Measurements from ENCODE around the gene NCK1. TPM values are rescaled to one million over a fixed set of nuclear protein-coding genes. Genes with fewer than 3 reads are reported as not detected.
"Not testable (repeated sequence)": the region's sequence is repeated elsewhere in the genome, so short reads cannot be mapped to it uniquely, and the experiment has no call there.

Gene NCK1
- total RNA-seq, 2 experiments from 2014 or later, result 30.4 to 31.9 TPM

DNA sequence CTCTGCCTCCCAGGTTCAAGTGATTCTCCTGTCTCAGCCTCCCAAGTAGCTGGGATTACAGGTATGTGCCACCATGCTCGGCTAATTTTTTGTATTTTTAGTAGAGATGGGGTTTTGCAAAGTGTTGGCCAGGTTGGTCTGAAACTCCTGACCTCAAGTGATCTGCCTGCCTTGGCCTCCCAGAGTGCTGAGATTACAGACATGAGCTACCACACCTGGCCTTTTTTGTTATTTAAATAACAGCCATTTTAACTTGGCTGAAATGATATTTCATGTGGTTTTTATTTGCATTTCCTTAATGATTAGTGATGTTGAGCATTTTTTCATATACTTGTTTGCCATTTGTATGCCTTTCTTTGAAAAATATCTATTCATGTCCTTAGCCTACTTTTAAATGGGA, 35.2 kb downstream of the NCK1 start:
- H3K27ac Mint-ChIP-seq; H3K27me3 Mint-ChIP-seq; H3K4me3 Mint-ChIP-seq; DNase-seq; ATAC-seq; intact Hi-C loops (cut with DNase I, micrococcal nuclease); POLR2A ChIA-PET: not testable (repeated sequence)
- Mint-ChIP-seq H3K9me3 (ENCODE audit: low read depth) (peaks cover 15% of the 10 kb centered on the region), H3K36me3 (ENCODE audit: low read depth) (peaks cover 48% of the 10 kb centered on the region), H3K4me1 (peaks cover 71% of the 10 kb centered on the region)
- CTCF ChIA-PET, result interaction anchor here (0.7 to 1.9 kb wide), 3 partner anchors 13 to 825 kb away, joined by 3 to 4 read pairs (median 4); partner anchors contain the start of gene NCK1

DNA sequence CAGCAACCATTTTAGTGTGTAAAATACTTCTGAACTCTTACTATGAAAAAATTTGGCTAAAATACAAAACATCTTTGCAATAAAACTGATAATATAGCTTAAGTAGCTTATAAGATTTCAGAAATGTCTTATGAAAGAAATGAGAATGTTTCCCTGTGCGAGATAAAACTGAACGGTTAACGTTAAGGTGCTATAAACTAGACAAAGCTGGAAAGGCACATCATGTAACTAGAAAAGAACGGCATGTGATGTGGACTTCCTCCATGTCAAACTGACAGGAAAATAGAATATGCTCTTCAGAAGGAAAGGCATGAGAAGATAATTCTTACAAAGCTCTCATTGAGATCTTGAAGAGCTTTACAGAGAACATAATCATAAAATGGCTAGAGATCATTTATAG, 36.5 kb downstream of the NCK1 start:
- DNase-seq (no peak), ATAC-seq (no peak)
- Mint-ChIP-seq H3K27me3 (no peaks in the 10 kb centered on the region), H3K4me1 (peaks cover 65% of the 10 kb centered on the region), H3K27ac (peak overlapping the region; percentile 11), H3K36me3 (ENCODE audit: low read depth) (peaks cover 53% of the 10 kb centered on the region), H3K9me3 (ENCODE audit: low read depth) (peaks cover 23% of the 10 kb centered on the region), H3K4me3 (no peak overlapping the region)
- ChIA-PET CTCF (interaction anchor here (1.0 to 1.9 kb wide), 6 partner anchors 10 to 115 kb away, joined by 3 to 6 read pairs (median 4); partner anchors contain the start of gene NCK1), POLR2A (no interaction called here)
- intact Hi-C loops (cut with DNase I, micrococcal nuclease), result no loop called here

DNA sequence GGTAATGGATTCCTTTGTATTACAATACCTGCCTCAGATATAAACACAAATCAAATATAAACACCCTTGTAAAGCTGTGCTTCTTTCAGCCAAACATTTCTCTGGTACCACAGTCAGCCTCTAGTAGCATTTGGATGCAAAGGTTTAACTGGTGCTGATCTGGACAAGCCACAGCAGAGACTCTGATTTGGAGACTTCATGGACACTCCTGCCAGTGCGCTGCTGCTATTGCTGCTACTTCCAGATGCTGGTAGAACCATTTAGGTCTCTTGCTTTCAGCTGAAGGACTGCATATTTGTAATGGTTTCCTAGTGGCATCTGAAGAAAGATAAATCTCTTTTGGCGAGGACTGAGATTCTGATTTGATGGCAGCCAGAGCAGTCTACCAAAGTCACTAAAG, 36.9 kb downstream of the NCK1 start:
- intact Hi-C loops (cut with DNase I, micrococcal nuclease), result no loop called here

DNA sequence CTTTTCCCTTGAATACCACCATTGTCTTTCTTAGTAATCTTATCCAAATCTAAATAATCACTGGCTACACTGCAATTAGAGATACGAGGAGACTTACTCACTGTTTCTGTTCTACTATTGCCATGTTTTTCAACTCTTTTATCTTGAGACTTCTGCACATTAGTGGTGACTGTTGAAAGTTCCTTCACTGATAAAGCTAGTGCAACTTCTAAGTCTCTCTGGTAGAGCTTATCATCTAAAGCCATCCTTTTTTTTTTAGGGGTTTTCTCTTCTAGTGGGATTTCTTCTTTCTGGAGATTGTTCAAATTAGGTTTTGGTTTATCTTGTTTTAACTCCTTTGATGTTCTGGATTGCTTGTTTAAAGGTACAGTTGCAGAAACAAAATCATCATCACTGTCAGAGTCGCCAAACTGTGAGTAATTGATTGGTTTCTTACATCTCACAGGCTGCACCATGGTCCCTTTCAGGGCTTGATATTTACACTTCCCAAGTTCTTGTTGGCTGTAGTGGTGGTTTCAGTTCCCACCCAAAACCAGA, 37.7 kb downstream of the NCK1 start:
- ChIA-PET POLR2A (interaction anchor here (0.6 kb wide), 1 partner anchor 38 kb away, joined by 4 read pairs; the partner anchor contains the start of gene NCK1), CTCF (interaction anchor here (0.7 to 1.5 kb wide), 4 partner anchors 9 to 61 kb away, joined by 3 to 5 read pairs (median 4); no protein-coding TSS in a partner anchor)
- Mint-ChIP-seq H3K27me3 (no peaks in the 10 kb centered on the region), H3K36me3 (ENCODE audit: low read depth) (peaks cover 52% of the 10 kb centered on the region), H3K4me3 (peak overlapping the region; percentile 3), H3K9me3 (ENCODE audit: low read depth) (peaks cover 26% of the 10 kb centered on the region), H3K27ac (peak overlapping the region; percentile 49), H3K4me1 (peaks cover 56% of the 10 kb centered on the region)
- intact Hi-C loops (cut with DNase I, micrococcal nuclease), result loop anchor here in 1 of 2 experiments (5.0 kb wide), 1 partner anchor 37 kb away; the partner anchor contains the start of gene NCK1
- ATAC-seq (peak; percentile 92), DNase-seq (no peak)

More for the DNA sequence above, 36.9 kb downstream of the NCK1 start:
- ChIA-PET POLR2A (interaction anchor here (0.6 kb wide), 1 partner anchor 37 kb away, joined by 4 read pairs; the partner anchor contains the start of gene NCK1), CTCF (interaction anchor here (0.7 to 1.6 kb wide), 5 partner anchors 10 to 61 kb away, joined by 3 to 5 read pairs (median 4); no protein-coding TSS in a partner anchor)
- no peak overlapping the region for H3K4me3 Mint-ChIP-seq
- H3K4me1 Mint-ChIP-seq, result peaks cover 61% of the 10 kb centered on the region
- peaks cover 26% of the 10 kb centered on the region for H3K9me3 Mint-ChIP-seq (ENCODE audit: low read depth)
- DNase-seq (no peak), ATAC-seq (no peak)
- peaks cover 52% of the 10 kb centered on the region for H3K36me3 Mint-ChIP-seq (ENCODE audit: low read depth)
- no peaks in the 10 kb centered on the region for H3K27me3 Mint-ChIP-seq
- H3K27ac Mint-ChIP-seq, result no peak overlapping the region

DNA sequence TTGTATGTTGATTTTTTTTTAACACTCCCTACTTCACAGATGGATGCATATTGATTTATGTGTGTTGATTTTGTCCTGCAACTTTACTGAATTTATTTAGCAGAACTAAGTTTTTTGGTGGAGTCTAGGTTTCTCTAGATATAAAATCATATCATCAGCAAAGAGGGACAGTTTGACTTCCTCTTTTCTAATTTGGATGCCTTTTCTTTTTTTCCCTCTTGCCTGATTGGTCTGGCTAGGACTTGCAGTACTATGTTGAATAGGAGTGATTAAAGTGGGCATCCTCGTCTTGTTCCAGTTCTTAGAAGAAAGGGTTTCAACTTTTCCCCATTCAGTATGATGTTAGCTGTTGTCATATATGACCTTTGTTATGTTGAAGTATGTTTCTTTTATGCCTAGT, 38.7 kb downstream of the NCK1 start:
- CTCF ChIA-PET, POLR2A ChIA-PET, DNase-seq, ATAC-seq, H3K4me3 Mint-ChIP-seq, H3K27me3 Mint-ChIP-seq: not testable (repeated sequence)
- H3K9me3 Mint-ChIP-seq (ENCODE audit: low read depth), result peaks cover 26% of the 10 kb centered on the region
- peaks cover 61% of the 10 kb centered on the region for H3K36me3 Mint-ChIP-seq (ENCODE audit: low read depth)
- intact Hi-C loops (cut with DNase I, micrococcal nuclease), result loop anchor here in 1 of 2 experiments (5.0 kb wide), 1 partner anchor 38 kb away; the partner anchor contains the start of gene NCK1
- H3K27ac Mint-ChIP-seq, result peak overlapping the region; percentile 51
- peaks cover 56% of the 10 kb centered on the region for H3K4me1 Mint-ChIP-seq

DNA sequence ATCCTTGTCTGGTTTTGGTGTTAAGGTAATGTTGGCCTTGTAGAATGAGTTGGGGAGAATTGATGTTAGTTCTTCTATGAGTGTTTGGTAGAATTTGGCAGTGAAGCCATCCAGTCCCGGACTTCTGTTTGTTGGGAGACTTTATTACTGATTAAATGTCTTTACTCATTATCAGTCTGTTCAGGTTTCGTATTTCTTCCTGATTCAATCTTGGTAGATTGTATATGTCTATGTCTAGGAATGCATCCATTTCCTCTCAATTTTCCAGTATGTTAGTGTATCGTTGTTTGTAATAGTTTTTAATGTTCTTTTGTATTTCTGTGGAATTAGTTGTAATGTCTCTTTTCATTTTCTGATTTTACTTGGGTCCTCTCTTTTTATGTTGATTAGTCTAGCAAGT, 39.4 kb downstream of the NCK1 start:
- ATAC-seq (no peak), DNase-seq (no peak)
- intact Hi-C loops (cut with DNase I, micrococcal nuclease), result loop anchor here in 1 of 2 experiments (5.0 kb wide), 1 partner anchor 39 kb away; the partner anchor contains the start of gene NCK1
- Mint-ChIP-seq H3K27me3 (no peaks in the 10 kb centered on the region), H3K4me3 (no peak overlapping the region), H3K36me3 (ENCODE audit: low read depth) (peaks cover 61% of the 10 kb centered on the region), H3K27ac (no peak overlapping the region), H3K9me3 (ENCODE audit: low read depth) (peaks cover 26% of the 10 kb centered on the region), H3K4me1 (peaks cover 59% of the 10 kb centered on the region)
- ChIA-PET CTCF (interaction anchor here (0.6 kb wide), 1 partner anchor 15 kb away, joined by 3 read pairs; no protein-coding TSS in a partner anchor), POLR2A (no interaction called here)

DNA sequence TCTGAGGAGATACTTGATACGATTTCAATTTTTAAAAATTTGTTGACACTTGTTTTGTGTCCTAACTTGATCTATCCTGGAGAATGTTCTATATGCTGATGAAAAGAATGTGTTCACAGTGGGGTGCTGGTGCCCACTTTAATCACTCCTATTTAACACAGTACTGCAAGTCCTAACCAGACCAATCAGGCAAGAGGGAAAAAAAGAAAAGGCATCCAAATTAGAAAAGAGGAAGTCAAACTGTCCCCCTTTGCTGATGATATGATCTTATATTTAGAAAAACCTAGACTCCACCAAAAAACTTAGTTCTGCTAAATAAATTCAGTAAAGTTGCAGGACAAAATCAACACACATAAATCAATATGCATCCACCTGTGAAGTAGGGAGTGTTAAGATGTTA, 40.5 kb downstream of the NCK1 start:
- peaks cover 26% of the 10 kb centered on the region for H3K9me3 Mint-ChIP-seq (ENCODE audit: low read depth)
- H3K27me3 Mint-ChIP-seq, H3K27ac Mint-ChIP-seq, CTCF ChIA-PET, POLR2A ChIA-PET, ATAC-seq, H3K4me3 Mint-ChIP-seq, DNase-seq: not testable (repeated sequence)
- intact Hi-C loops (cut with DNase I, micrococcal nuclease), result loop anchor here in 1 of 2 experiments (5.0 kb wide), 1 partner anchor 40 kb away; the partner anchor contains the start of gene NCK1
- peaks cover 61% of the 10 kb centered on the region for H3K36me3 Mint-ChIP-seq (ENCODE audit: low read depth)
- peaks cover 63% of the 10 kb centered on the region for H3K4me1 Mint-ChIP-seq

DNA sequence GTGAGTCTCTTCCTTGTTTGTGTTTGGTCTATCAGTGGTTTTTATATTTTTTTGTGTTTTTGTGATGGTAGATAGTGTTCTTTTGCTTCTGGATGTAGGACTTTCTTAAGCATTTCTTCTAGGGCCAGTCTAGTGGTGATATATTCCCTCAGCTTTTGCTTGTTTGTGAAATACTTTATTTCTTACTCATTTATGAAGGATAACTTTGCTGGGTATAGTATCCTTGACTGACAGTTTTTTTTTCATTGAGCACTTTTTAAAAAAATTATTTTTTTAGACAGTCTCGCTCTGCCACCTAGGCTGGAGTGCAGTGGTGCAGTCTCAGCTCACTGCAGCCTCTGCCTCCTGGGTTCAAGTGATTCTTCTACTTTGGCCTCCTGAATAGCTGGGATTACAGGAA, 41.9 kb downstream of the NCK1 start:
- Mint-ChIP-seq H3K27ac (no peak overlapping the region), H3K27me3 (no peaks in the 10 kb centered on the region), H3K4me3 (no peak overlapping the region), H3K9me3 (ENCODE audit: low read depth) (peaks cover 26% of the 10 kb centered on the region), H3K36me3 (ENCODE audit: low read depth) (peaks cover 58% of the 10 kb centered on the region), H3K4me1 (peaks cover 68% of the 10 kb centered on the region)
- POLR2A ChIA-PET, result no interaction called here
- no peak for ATAC-seq
- DNase-seq, result no peak
- CTCF ChIA-PET, result no interaction called here
- intact Hi-C loops (cut with DNase I, micrococcal nuclease), result loop anchor here in 1 of 2 experiments (5.0 kb wide), 1 partner anchor 42 kb away; the partner anchor contains the start of gene NCK1

DNA sequence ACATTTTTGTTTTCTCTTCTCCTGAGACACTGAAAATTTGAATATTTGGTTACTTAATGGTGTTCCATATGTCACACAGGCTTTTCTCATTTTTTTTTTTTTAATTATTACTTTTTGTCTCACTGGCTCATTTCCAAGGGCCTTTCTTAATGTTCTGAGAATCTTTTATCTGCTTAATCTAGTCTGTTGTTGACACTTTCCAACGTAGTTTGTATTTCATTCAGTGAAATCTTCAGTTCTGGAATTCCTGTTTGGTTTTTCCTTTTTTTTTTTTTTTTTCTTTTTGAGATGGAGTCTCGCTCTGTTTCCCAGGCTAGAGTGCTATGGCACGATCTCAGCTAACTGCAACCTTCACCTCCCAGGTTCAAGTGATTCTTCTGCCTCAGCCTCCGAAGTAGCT, 42.7 kb downstream of the NCK1 start:
- DNase-seq, result no peak
- Mint-ChIP-seq H3K4me1 (peaks cover 68% of the 10 kb centered on the region), H3K27me3 (no peaks in the 10 kb centered on the region), H3K9me3 (ENCODE audit: low read depth) (peaks cover 26% of the 10 kb centered on the region), H3K36me3 (ENCODE audit: low read depth) (peaks cover 54% of the 10 kb centered on the region), H3K4me3 (no peak overlapping the region), H3K27ac (no peak overlapping the region)
- intact Hi-C loops (cut with DNase I, micrococcal nuclease), result loop anchor here in 1 of 2 experiments (5.0 kb wide), 1 partner anchor 42 kb away; the partner anchor contains the start of gene NCK1
- no peak for ATAC-seq
- CTCF ChIA-PET, result no interaction called here
- POLR2A ChIA-PET, result no interaction called here

DNA sequence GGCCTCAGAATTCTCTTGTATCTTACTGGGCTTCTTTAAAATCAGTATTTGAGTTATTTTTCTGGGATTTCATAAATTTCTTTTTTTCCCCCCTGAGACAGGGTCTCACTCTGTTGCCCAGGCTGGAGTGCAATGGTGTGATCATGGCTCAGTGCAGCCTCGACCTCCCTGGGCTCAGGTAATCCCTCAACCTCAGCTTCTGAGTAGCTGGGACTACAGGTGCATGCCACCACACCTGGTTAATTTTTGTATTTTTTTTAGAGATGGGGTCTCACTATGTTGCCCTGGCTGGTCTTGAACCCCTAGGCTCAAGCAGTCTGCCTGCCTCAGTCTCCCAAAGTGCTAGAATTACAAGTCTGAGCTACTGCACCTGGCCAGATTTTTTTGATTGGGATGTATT, 43.5 kb downstream of the NCK1 start:
- H3K4me1 Mint-ChIP-seq, result peaks cover 65% of the 10 kb centered on the region
- no peak for DNase-seq
- peaks cover 46% of the 10 kb centered on the region for H3K36me3 Mint-ChIP-seq (ENCODE audit: low read depth)
- intact Hi-C loops (cut with DNase I, micrococcal nuclease), result no loop called here
- POLR2A ChIA-PET, result no interaction called here
- ATAC-seq, result no peak
- H3K27me3 Mint-ChIP-seq, result no peaks in the 10 kb centered on the region
- peaks cover 22% of the 10 kb centered on the region for H3K9me3 Mint-ChIP-seq (ENCODE audit: low read depth)
- CTCF ChIA-PET, result no interaction called here
- peak overlapping the region; percentile 22 for H3K27ac Mint-ChIP-seq
- H3K4me3 Mint-ChIP-seq, result no peak overlapping the region

DNA sequence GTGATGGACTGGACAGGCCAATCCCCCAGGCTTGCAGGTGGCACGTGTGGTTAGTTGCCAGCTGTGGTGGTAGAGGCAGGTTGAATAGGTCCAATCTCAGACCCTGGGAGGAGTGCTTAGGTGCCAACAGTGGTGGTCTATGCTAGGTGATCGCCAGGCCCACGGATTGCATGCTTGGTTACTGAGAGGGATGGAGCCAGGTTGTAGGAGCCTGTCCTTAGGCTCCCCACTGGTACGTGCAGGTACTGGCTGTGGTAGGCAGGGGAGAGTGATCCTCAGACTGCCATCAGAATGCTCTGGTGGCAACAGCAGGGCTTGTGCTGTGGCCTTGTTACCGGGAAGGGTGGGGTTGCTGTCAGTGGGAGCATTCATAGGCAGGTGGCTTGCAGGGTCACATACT, 44.7 kb downstream of the NCK1 start:
- CTCF ChIA-PET, result interaction anchor here (0.7 kb wide), 1 partner anchor 154 kb away, joined by 3 read pairs; the partner anchor contains the start of gene STAG1
- no peak overlapping the region for H3K27ac Mint-ChIP-seq
- POLR2A ChIA-PET, result no interaction called here

DNA sequence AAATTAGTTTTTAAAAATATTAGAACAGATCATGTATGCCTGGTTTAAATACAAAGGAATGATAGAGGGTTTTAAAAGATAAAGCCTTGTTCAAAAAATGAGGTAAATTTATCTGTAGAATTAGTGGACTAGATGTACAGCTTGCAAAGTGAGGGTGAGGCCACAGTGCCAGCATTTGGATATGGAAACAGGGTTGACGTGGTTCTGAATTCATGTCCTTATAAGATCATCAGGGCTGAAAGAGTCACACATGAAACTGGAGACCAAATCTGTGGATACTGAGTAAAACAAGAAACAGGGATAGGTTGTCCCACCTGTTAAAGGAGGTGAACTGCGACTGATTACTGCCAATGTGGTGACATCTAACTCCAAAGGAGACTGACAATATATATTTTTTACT, 46.3 kb downstream of the NCK1 start:
- ChIA-PET POLR2A (no interaction called here), CTCF (interaction anchor here (0.7 kb wide), 1 partner anchor 114 kb away, joined by 4 read pairs; no protein-coding TSS in a partner anchor)
- Mint-ChIP-seq H3K9me3 (ENCODE audit: low read depth) (peaks cover 13% of the 10 kb centered on the region), H3K27ac (no peak overlapping the region), H3K4me3 (no peak overlapping the region), H3K36me3 (ENCODE audit: low read depth) (peaks cover 45% of the 10 kb centered on the region), H3K4me1 (peaks cover 64% of the 10 kb centered on the region), H3K27me3 (no peaks in the 10 kb centered on the region)
- DNase-seq, result no peak
- peak; percentile 30 for ATAC-seq
- intact Hi-C loops (cut with DNase I, micrococcal nuclease), result no loop called here

More for the DNA sequence above, 44.7 kb downstream of the NCK1 start:
- Mint-ChIP-seq H3K36me3 (ENCODE audit: low read depth) (peaks cover 46% of the 10 kb centered on the region), H3K4me3 (no peak overlapping the region), H3K9me3 (ENCODE audit: low read depth) (peaks cover 17% of the 10 kb centered on the region), H3K4me1 (peaks cover 62% of the 10 kb centered on the region), H3K27me3 (no peaks in the 10 kb centered on the region)
- ATAC-seq (peak; percentile 12), DNase-seq (no peak)
- intact Hi-C loops (cut with DNase I, micrococcal nuclease), result no loop called here

All from activated CD4-positive, alpha-beta T cell treated with anti-CD3 and anti-CD28 coated beads for 36 hours (primary cell).